Stimulated activated CD4-positive, alpha-beta T cell treated with anti-CD3 and anti-CD28 coated beads, Interleukin-12 subunit alpha, Interleukin-12 subunit beta, amount 100 ng/mL, for 4 hours (primary cell): ENCODE measurements around the gene CCIN.
"Not testable (repeated sequence)": the region's sequence is repeated elsewhere in the genome, so short reads cannot be mapped to it uniquely, and the experiment has no call there.

ENCODE experiments used
- DNase-seq: peaks from one replicate; pipeline ENCODE4 v3.0.0-alpha.2; 2020

Gene CCIN

DNA sequence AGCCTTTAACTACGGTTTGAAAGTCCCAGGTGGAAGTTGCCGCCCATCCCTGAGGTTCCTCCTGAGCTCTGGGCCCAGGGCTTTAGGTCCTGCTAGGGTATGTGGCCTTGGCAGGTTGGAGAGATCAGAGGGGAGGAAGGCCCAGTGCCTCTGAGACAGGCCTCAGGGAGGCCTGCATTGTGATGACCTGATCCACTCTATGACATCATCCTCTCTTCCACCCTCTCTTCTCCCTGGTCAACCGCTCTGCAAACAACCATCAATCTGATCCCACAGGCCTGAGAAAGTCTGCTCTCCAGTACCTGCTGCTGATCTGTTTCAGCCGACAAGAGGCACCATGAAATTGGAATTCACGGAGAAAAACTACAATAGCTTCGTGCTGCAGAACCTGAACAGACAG is at the start of gene CCIN:
Gene CCIN (plus strand): TSS at position 223 of the 400 bp plus-strand sequence. CDS start 115 bp downstream, at position 338.
- no peak for DNase-seq

DNA sequence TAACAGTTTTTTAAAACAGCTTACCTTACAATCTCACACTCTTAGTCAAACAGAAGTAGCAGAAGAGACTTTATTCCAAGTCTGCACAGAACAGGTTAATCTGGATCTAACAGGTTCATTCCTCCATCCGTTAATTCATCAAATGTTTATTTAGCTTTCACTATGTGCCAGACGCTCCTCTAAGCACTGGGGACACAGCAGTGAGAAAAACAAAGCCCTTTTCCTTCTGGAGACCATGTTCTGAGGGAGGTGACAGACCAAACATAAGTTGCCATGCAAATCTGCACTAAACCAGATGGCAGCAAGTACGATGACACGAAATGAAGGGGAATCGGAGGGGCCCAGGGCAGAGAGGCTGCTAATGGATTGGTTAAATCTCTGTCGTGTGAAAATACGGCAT is 49.7 kb upstream of the CCIN start:
- DNase-seq: no peak

DNA sequence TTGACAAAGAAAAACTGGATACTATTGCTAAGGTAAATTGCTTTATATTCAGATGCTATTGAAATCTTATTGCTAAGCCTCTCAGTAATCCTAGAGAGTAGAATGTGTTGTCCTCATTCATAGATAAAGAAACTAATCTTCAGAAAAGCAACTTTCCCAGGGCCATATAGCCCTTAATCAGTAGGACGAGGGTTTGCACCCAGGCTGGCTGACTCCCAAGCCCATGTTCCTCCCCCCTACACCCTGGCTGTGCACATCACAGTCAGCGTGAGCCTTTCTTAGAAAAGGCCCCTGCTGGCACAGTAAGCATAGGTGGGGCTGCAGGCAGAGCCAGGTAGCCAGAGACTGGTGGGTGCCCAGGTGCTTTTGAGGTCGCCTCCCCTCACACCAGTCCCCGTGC is 48.5 kb upstream of the CCIN start:
- no peak for DNase-seq

DNA sequence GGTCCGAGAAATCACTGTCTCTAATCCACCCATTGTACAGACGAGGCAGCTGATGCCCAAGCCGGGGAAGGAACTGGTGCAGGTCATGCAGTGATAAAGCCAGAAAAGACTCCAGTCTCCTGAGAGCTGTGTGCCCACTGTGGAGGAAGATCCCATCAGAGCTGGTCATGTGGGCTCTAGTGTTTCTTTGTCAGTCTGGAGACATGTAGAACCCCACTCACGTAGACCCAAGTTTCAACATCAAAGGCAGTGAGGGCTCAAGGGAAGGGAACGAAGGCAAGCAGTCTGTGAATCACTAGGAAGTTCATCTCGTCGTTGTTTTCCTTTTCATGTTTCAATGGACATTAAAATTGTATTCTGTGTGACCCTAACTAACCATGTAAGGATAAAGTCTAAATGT is 47.2 kb upstream of the CCIN start:
- DNase-seq: no peak

DNA sequence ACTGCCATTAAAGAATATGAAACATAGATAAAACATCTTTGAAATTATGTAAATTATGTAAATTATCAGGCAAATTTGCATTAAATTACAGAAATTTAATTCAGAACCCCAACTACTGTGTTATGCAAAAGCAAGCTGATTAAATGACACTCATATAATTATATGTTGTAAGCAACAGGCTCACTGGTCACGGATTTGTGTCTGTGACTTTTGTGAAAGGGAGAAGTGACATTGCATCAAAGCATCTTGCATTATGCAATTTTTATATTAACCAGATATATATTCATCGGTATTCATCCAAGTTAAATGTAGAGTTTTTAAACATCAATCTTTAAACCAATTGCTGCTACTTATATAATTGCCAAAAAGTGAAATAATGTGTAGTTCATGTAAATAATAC is 45.7 kb upstream of the CCIN start:
- no peak for DNase-seq

DNA sequence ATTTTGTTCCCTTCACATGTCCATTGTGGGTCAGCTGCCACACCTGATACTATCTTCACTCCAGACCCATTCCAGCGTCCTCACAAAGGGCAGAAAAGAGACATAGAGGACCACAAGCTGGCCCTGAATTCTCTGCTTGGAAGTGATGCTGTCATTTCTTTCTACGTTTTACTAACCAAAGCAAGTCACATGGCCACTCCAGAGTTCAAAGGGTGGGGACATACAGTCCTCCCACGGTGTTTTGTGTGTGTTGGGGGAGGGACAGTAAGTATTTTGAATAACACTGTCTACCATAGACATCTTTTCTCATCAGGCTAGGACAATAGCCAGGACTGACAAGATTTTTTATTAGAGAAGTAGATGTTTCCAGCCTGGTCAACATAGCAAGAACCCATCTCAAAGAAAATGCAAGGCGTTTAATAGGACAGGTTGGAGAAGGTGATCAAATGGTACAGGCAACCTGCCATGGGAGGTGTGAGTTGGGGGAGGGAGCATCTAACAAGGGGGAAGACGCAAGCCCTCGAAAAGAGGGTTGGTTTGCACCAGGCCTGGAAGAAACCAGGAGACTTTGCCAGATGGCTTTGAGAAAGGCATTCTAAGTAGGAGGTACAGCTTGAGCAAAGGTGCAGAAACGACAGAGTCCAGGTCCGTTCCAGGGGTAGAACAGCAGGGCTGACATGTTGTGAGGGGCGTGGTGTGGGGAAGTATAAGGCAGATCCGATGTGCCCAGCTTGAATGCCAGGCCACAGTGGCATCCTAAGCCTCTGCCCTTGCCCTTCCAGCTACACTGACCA is 43.9 kb upstream of the CCIN start:
- no peak for DNase-seq

DNA sequence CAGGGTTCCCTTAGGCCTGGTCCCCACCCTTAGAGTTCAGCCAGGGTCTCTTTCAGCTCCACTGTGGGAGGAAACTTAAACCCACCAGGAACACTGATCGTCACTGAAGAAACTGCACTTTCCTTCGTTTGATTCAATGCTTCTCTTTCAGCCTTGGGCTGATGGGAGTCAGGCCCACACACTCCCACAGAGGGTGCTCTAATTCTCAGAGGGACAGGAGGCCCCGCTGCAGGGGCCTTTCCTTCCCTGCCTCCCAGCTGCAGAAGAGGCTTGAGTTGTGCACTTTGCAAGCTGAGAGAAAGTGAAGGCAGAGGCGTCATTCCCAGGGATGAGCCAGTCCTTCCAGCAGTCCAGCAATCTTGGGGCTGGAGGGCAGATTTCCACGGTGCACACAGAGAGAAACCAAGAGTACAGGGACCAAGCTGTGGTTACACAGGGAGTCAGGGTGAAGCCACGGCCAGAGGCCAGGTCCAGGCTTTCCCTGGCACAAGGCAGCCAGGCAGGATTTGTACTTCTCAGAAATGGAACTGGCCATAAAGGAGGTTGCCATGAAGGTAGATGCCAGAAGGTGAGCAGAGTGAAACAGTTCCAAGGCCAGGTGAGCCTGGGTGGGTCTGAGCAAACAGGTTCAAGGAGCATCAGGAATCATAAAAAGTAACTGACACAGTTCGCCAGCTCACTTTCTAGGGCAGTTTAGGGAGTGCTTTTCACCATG is 43.0 kb upstream of the CCIN start:
- DNase-seq: no peak

DNA sequence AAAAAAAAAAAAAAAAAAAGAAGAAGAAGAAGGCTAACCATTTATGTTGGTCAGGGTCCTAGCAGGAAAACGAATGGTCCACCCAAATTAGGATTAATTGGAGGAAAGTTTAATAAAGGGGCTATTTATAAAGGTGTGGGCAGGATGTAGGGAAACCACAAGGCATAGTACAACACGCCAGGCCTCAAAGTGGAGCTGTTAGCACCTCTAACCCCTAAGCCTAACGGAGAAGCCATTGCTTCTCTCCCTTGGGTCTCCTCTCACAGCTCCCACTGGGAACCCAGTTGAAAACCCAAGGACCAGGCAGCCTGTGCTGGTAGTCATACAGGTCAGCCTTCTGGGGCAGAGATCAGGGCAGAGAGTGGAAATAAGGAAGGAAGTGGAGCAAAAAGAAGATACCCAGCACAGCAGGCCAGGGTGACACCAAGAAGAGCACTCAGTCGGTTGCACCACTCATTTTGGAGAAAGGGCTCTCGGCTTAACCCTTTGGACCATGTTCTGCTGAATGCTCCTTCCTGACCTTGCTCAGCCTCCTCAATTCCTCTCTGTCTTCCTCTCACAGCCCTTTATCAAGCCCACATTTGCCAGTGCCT is 41.4 kb upstream of the CCIN start:
- DNase-seq: no peak

DNA sequence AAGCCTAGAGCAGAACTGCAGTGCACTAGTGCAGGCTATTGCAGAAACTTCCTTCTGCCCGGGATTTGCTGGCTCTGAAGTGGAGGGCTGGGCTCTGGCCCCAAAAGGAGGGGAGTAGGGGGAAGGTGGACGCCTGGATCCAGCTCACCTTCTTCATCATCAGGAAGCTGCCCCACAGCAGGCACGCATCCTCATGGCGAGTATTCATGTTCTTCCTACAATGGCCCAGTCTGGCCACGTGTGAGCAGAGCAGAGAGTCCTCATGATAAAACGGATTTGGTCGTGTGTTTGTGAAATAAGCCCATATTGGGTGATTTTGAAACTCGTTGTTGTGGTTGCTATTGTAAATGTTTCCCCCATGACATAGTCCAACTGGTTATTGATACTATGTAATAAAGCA is 40.8 kb upstream of the CCIN start:
- no peak for DNase-seq

DNA sequence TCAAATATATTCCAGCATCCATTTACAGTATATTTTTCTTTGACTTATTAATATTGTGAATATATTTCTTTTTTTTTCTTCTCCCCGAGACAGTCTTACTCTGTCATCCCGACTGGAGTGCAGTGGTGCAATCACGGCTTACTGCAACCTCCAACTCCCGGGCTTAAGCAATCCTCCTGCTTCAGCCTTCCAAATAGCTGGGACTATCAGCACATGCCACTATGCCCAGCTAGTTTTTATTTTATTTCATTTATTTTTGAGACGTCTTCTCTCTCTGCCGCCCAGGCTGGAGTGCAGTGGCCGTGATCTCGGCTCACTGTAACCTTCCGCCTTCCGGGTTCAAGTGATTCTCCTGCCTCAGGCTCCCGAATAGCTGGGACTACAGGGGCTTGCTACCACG is 40.0 kb upstream of the CCIN start:
- no peak for DNase-seq

DNA sequence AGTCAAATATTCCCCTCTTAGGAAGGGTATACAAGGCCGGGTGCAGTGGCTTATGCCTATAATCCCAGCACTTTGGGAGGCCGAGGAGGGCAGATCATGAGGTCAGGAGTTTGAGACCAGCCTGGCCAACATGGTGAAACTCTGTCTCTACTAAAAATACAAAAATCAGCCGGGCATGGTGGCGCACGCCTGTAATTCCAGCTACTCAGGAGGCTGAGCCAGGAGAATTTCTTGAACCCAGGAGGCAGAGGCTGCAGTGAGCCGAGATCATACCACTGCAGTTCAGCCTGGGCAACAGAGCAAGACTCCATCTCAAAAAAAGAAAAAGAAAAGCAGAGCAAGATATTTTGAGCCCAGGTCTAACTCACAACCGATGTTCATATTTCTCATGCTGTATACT is 37.5 kb upstream of the CCIN start:
- DNase-seq: not testable (repeated sequence)

DNA sequence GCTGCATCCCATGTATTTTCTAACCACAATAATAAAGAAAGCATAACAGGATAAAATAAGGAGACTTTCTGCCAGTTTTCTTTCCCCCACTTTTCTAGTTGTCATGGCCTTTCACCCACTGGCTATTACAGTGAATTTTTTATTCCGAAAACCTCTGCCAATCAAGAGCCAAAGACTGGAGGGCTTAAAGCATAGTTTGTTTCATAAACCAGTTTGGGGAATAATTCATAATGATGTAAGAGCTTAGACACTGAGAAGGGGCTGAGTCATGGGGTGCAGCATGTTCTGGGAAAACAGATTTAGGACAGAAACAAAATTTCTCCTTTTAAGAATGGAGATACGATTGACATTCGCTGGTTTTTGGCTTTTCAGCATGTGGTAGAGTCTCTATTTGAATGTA is 37.1 kb upstream of the CCIN start:
- no peak for DNase-seq

DNA sequence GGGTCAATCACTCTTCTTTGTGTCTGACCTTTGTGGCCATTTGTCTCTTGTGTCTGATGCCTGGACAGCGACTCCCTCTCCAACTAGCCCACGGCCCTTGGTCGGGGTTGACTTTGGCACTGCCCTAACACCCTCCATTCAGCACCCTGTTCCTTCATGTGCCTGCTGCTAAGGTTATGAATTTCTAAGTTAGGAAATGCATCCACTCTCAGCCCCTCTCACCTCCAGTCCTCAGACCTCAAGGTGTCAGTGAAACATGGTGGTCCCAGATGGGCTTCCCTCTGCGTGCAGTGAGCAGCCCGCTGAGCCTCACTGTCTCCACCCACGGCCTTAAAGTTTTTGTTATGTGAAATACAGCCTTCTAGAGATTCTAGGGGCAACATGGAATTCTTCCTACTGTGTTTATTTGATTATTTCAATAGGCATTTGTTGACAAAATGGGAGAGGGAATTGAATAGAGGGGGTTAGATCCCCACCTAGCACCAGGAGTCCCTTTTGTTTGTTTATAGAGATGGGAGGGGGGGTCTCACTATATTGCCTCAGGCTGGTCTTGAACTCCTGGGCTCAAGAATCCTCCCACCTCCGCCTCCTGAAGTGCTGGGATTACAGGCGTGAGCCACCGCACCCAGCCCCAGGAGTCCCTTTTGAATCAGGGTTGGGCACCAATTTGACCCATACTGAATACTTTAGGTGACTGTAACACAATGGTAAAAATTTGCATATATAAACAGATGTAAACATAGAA is 34.3 kb upstream of the CCIN start:
- no peak for DNase-seq

DNA sequence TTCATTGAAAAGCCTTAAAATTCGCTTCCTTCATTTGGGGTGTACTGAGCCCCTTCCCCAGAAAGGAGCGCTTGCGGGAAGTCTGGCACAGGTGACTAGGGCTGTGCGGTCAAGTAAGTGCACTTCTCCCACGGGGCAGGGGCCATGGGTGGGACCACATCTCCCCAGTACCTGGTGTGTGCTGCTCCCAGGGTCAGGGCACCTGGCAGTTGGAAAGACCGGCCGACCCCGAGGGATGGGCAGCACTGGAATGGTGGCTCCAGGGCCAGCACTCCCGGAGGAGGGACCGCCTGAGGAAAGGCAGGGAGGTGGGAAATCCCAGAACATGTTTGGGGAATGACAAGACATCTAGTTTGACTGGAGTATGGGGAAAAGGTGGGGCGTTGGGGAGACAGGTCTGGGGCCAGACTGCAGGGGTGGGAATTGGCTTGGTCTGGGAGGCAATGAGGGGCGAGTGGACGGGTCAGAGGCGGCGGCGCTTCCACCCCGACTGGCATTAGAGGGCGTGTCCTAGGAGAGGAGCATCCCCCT is 33.4 kb upstream of the CCIN start:
- DNase-seq: no peak

DNA sequence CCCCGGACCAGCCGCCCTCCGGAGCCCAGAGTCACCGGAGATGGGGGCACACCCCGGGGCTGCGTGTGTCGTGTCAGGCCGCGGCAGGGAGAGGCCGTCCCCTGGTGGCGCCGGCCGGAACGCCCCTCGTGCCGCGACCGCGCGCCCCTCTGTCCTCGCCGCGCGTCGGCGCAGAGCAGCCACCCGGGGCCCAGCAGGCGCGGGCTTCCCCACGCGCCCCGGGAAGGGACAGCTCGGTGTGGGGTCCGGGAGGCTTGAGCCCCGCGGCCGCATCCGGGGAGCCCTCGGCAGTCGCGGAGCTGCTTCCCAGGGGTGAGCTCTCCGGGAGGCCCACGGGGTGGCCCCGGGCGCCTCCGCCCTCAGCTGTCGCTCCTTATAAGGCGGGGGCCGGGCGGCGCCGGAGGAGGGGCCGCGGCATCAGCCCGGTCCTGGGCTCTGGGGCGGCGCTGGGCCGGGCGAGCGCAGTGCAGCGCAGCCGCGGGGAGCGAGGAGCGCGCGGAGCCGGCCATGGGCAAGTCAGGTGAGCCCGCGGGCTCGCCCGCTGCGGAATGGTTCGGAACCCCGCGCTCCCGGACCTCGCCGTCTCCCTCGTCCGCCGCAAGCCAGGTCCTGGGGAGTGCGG is 32.8 kb upstream of the CCIN start, which contains the start of gene GLIPR2:
Gene GLIPR2 (plus strand): TSS at position 462 of the 622 bp plus-strand sequence. CDS start 46 bp downstream, at position 508.
- peak; percentile 76 for DNase-seq

DNA sequence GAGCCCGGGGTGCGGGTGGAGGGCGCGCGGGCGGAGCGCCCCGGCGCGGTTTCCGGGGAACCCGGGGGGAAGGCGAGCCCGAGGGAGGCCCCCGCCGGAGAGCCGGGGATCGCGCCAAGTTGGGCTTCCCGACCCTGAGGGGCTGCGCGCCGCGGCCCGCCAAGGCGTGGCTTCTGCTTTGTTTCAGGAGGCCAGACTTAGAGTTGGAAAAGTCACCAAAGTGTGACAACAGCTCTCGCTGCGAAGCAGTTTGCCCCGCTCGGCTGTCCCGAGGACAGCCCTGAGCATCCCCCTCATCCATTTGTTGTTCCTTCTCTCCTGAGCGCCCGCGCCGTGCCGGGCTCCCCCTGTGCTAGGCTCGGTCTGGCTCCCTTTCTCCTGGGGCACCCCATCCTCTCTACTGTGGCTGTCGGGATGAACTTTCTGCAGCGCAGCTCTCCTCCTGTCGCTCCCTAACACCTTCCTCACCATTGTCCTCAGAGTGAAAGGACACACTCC is 32.2 kb upstream of the CCIN start:
- DNase-seq: no peak

DNA sequence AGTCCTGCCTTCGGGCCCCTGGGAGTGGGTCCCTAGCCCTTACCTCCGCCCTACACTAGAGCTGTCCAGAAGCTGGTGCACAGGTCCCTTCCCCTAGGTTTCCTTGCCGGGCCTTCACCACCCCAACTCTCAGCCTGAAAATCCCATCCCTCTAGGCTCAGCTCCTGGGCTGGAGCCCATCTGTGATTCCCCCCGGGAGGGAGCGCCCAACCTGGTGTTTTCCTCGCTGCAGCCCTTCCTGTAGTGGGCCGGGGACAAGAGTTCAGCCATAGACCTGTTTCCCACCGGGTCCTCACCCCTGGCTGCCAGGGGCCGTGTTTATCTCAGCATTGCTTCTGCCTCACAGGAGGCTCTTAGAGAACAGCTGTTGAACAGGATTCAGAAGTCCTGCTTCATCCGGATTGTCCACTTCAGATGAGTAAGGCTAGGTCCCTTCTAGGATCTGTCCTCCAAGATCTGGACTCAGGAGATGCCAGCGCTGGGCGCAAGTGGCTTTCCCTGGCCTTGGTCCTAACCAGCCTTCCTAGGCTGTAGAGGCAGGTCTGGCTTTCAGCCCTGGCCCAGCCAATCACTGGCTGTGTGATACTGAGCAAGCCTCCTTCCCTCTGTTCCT is 31.7 kb upstream of the CCIN start:
- no peak for DNase-seq

DNA sequence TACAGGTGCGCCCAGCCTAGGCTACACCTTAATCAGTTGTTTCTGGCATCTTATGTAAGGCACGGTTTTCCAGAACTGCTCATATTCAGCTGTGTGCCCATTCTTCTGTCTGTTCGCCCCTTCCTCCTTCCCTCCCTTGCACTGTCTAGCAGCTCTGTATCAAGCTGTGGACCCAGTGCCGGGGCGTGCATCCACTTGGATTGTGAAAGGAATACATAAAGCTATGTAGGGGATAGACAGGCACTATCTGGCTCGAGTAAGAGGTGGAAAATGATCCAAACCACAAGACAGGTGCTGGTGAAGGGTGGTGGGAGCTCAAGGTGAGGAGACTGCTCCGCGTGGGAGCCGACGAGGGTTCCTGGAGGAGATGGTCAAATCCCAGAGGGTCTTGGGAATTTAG is 30.7 kb upstream of the CCIN start:
- DNase-seq: no peak

DNA sequence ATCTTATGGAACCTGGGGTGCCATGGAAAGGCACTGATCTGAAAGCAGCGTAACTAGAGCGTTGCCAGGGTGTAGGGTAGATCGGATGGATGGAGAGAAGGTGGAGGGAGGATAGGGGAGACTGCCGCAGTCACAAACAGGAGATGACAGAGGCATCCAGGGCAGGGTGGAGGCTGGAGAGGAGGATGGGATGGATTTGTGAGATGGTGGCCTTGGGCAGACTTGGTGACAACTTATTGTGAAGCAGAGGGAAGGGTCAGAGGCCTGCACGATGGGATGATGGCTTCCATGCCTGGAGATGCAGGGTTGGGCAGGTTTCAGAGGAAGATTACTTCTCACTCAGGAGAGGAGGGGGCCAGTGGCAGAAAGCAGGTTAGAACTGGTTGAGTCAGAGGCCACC is 30.3 kb upstream of the CCIN start:
- DNase-seq: no peak

DNA sequence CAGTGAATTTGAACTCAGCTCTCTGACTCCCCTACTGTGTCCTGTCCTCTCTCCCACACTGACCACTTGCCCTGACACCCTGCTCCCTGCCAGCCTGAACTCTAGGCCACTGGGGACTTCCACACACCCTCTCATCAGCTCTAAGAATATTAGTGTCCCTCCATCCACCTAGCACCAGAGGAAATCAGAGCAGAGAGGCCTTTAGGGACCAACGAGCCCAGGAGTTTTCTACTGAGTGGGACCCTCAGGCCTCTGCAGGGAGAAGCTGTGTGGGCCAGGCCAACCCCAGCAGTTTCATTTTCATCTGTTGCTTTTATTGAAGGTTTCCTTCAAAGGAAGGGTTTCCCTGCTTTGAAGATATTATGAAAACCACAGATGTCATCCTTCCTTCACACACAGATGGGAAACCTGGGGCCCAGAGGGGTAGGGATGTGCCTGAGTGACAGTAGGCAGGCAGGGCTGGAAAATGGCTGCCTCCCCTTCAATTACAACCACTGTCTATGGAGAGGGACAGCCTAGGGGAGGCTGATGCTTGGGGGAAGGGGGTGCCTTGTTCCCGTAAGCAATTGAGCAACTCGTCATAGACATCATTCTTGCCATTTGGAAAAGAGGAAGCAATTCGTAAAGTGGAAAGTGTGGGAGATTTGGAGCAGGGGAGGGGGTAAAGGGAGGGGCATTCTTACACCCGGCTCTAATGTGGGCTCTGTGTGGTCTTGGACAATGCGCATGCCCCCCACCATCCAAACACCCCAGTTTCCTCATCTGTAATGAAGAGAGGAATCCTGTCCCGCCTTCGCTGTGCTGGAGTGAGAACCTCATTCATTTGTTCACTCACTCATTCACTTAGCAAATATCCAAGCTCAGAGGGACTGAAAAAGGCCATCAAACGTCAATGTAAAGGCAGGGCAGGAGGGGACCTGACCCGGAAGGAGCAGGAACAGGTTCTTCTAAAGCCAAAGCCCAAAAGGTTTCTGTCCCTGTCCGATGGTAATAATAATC is 28.8 kb upstream of the CCIN start:
- DNase-seq: no peak

DNA sequence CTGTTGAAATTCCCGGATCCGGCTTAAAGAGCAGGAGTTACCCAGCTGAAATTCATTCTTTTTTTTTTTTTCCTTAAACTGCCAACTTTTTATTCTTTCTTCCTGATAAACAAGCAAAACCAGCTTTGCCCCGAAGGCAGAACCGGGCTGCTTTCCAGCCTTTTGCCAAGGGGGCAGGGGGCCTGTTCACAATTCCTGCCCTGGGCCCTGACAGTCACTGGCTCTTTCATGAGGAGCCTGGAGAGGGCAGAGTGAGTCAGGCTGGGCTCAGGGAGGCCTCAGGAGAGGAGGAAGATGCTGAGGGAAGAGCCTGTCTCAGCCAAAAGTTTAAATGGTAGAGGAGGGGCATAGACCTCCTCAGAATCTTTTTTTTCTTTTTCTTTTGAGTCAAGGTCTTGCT is 27.9 kb upstream of the CCIN start:
- no peak for DNase-seq
